IMR-90 (cell line): ENCODE data around the gene DCUN1D5. TPM values are rescaled to one million over a fixed set of nuclear protein-coding genes. Genes with fewer than 3 reads are reported as not detected.

Experiments used
- ATAC-seq: fragments of 200-7000 bp; cut with Tn5 transposase; 2 replicates; pipeline ENCODE4 v1.9.1; 2020; ENCODE audit warnings: low read depth, mild to moderate bottlenecking, moderate library complexity
- BruUV-seq: library from RNA; stranded (reverse); fragments of 400-500 nt; replicated peaks from 2 replicates; lab custom pipeline; 2021; lab: Mats Ljungman, UMichigan
- CTCF ChIA-PET: fragments of 300-600 bp; formaldehyde crosslinking; extraction: SDS; loops from one replicate; lab custom pipeline; 2021; ENCODE audit warnings: antibody characterized with exemption; lab: Yijun Ruan, JAX
- POLR2A ChIA-PET: fragments of 300-600 bp; sonication (Branson Sonifier 250); formaldehyde crosslinking; loops from one replicate; lab custom pipeline; 2022; ENCODE audit warnings: antibody characterized with exemption; ENCODE audit not compliant: unreplicated experiment; lab: Charles Lee
- DNase-seq: peaks from one replicate; pipeline ENCODE4 v3.0.0; 2013
- H2AFZ ChIP-seq: replicated peaks from 2 replicates; pipeline ENCODE3; 2013; ENCODE audit warnings: low read length, mild to moderate bottlenecking; ENCODE audit not compliant: poor library complexity
- H2AK5ac ChIP-seq: 2 replicates; pipeline ENCODE4 v1.6.1; 2013; ENCODE audit warnings: low read depth, low read length, inconsistent platforms
- H2AK9ac ChIP-seq: replicated peaks from 2 replicates; pipeline ENCODE3; 2013; ENCODE audit warnings: mild to moderate bottlenecking, low read depth, low read length, moderate library complexity; ENCODE audit not compliant: poor library complexity
- H2BK120ac ChIP-seq: 2 replicates; pipeline ENCODE4 v1.6.1; 2013; ENCODE audit warnings: low read depth, low read length, inconsistent platforms
- H2BK15ac ChIP-seq: 3 replicates; pipeline ENCODE4 v1.6.1; 2013; ENCODE audit warnings: low read depth, low read length, inconsistent platforms
- H2BK20ac ChIP-seq: 2 replicates; pipeline ENCODE4 v1.6.1; 2013; ENCODE audit warnings: low read depth, mild to moderate bottlenecking, inconsistent platforms, low read length, moderate library complexity
- H2BK5ac ChIP-seq: 2 replicates; pipeline ENCODE4 v1.6.1; 2013; ENCODE audit warnings: mild to moderate bottlenecking, low read depth, low read length, inconsistent platforms; ENCODE audit not compliant: poor library complexity, severe bottlenecking
- H3K14ac ChIP-seq: replicated peaks from 2 replicates; pipeline ENCODE4 v1.6.1; 2013; ENCODE audit warnings: low read depth, low read length, inconsistent platforms
- H3K18ac ChIP-seq: 2 replicates; pipeline ENCODE4 v1.6.1; 2013; ENCODE audit warnings: low read depth, low read length, control low read depth
- H3K23ac ChIP-seq: 2 replicates; pipeline ENCODE4 v1.6.1; 2013; ENCODE audit warnings: low read depth, low read length, inconsistent platforms
- H3K27ac ChIP-seq: 2 replicates; pipeline ENCODE4 v1.5.1; 2013; ENCODE audit warnings: mild to moderate bottlenecking, control low read depth, low read length; ENCODE audit not compliant: insufficient read depth
- H3K27me3 ChIP-seq: 2 replicates; pipeline ENCODE4 v1.6.1; 2013; ENCODE audit warnings: low read length; ENCODE audit not compliant: control insufficient read depth, insufficient read depth
- H3K36me3 ChIP-seq: 2 replicates; pipeline ENCODE4 v1.6.1; 2013; ENCODE audit warnings: low read length, mixed read lengths; ENCODE audit not compliant: control insufficient read depth, insufficient read depth
- H3K4ac ChIP-seq: 2 replicates; pipeline ENCODE4 v1.6.1; 2013; ENCODE audit warnings: low read depth, low read length, inconsistent platforms
- H3K4me1 ChIP-seq: 2 replicates; pipeline ENCODE4 v1.6.1; 2013; ENCODE audit warnings: low read length, mixed read lengths; ENCODE audit not compliant: control insufficient read depth, insufficient read depth
- H3K4me2 ChIP-seq: 2 replicates; pipeline ENCODE4 v1.6.1; 2013; ENCODE audit warnings: low read depth, mild to moderate bottlenecking, control low read depth, low read length, moderate library complexity
- H3K4me3 ChIP-seq: 2 replicates; pipeline ENCODE4 v1.5.1; 2013; ENCODE audit warnings: low read depth, mild to moderate bottlenecking, control low read depth, low read length, moderate library complexity; ENCODE audit not compliant: insufficient read depth
- H3K56ac ChIP-seq: 2 replicates; pipeline ENCODE4 v1.6.1; 2013; ENCODE audit warnings: low read length, inconsistent platforms; ENCODE audit not compliant: insufficient read depth; ENCODE audit errors: extremely low read depth
- H3K79me1 ChIP-seq, 2 experiments: 2 replicates each; pipeline ENCODE4 v1.6.1; 2013; ENCODE audit warnings: low read length in 2 of 2, inconsistent platforms in 1 of 2, low read depth in 1 of 2
- H3K9ac ChIP-seq: 2 replicates; pipeline ENCODE4 v1.6.1; 2013; ENCODE audit warnings: low read depth, low read length, control low read depth
- H3K9me1 ChIP-seq: 2 replicates; pipeline ENCODE4 v1.6.1; 2013; ENCODE audit warnings: low read length, inconsistent platforms; ENCODE audit not compliant: insufficient read depth
- H3K9me3 ChIP-seq: 2 replicates; pipeline ENCODE4 v1.6.1; 2013; ENCODE audit warnings: low read length; ENCODE audit not compliant: control insufficient read depth, insufficient read depth
- H4K20me1 ChIP-seq: 2 replicates; pipeline ENCODE4 v1.6.1; 2013; ENCODE audit warnings: low read length, inconsistent platforms; ENCODE audit not compliant: insufficient read depth
- H4K5ac ChIP-seq: 2 replicates; pipeline ENCODE4 v1.6.1; 2013; ENCODE audit warnings: mild to moderate bottlenecking, low read depth, low read length, control low read depth
- H4K8ac ChIP-seq, 2 experiments: 2 replicates each; pipeline ENCODE4 v1.6.1; 2013; ENCODE audit warnings: low read depth in 2 of 2, low read length in 2 of 2, control low read depth in 1 of 2, inconsistent platforms in 1 of 2
- H4K91ac ChIP-seq: 2 replicates; pipeline ENCODE4 v1.6.1; 2013; ENCODE audit warnings: low read depth, low read length, inconsistent platforms; ENCODE audit not compliant: insufficient read depth
- CEBPB ChIP-seq: IDR thresholded peaks from 2 replicates; pipeline ENCODE4 v1.6.1; 2012; ENCODE audit warnings: low read depth, low read length, improper control_type of control experiment
- CHD1 ChIP-seq: IDR thresholded peaks from 2 replicates; pipeline ENCODE4 v1.6.1; 2012; ENCODE audit warnings: low read depth, low read length, improper control_type of control experiment
- MAZ ChIP-seq: IDR thresholded peaks from 2 replicates; pipeline ENCODE4 v1.6.1; 2012; ENCODE audit warnings: low read depth, mild to moderate bottlenecking, low read length, improper control_type of control experiment, moderate library complexity, borderline replicate concordance
- NFE2L2 ChIP-seq: fragments of 150-350 bp; IDR thresholded peaks from 2 replicates; pipeline ENCODE4 v1.6.1; 2016; ENCODE audit warnings: low read depth, mild to moderate bottlenecking, low read length
- POLR2A ChIP-seq: IDR thresholded peaks from 2 replicates; pipeline ENCODE4 v1.6.1; 2012; ENCODE audit warnings: mild to moderate bottlenecking, low read depth, low read length
- RFX5 ChIP-seq: IDR thresholded peaks from 2 replicates; pipeline ENCODE4 v1.8.0; 2012; ENCODE audit warnings: low read depth, mild to moderate bottlenecking, low read length, moderate library complexity
- SMC3 ChIP-seq: fragments of 150-350 bp; IDR thresholded peaks from 2 replicates; pipeline ENCODE4 v1.6.1; 2016; ENCODE audit warnings: low read depth, mild to moderate bottlenecking, antibody characterized with exemption, low read length, moderate library complexity
- WGBS, 2 experiments: methylation state at CpG; one replicate each; pipeline versions ENCODE4 v1.1.5 to v1.1.7; 2013; ENCODE audit warnings: missing lambda C conversion rate in 2 of 2; ENCODE audit not compliant: insufficient read length in 1 of 2; ENCODE audit errors: extremely low coverage in 2 of 2; 5-methylcytosine and 5-hydroxymethylcytosine counted together
- dilution Hi-C: fragments of 300-500 bp; cut with HindIII; formaldehyde crosslinking; loops from one replicate; pipeline ENCODE4 v1.14.3; 2018; ENCODE audit warnings: low sequenced_read_pairs; ENCODE audit not compliant: unreplicated experiment
- in situ Hi-C: fragments of 300-500 bp; cut with MboI; formaldehyde crosslinking; loops from 3 replicates; pipeline ENCODE4 v1.14.3; 2019; ENCODE audit warnings: low sequenced_read_pairs, inconsistent platforms, mixed read lengths
- intact Hi-C: fragments of 100-400 bp; cut with micrococcal nuclease; formaldehyde crosslinking; loops from 2 replicates; pipeline ENCODE4 v1.10.0; 2022
- polyA plus RNA-seq, 3 experiments: library from polyadenylated mRNA; depleted of rRNA; stranded (reverse); fragments of >200 nt; gene quantifications; 2 replicates each; pipeline ENCODE4 v1.2.3, GENCODE V29; 2012; ENCODE audit warnings: low replicate concordance in 1 of 3
- total RNA-seq: library from RNA; depleted of rRNA; stranded (reverse); fragments of >200 nt; gene quantifications from 2 replicates; pipeline ENCODE4 v1.2.3, GENCODE V29; 2012
- TF ChIP-seq, protein P1 (sequence below): fragments of 150-350 bp; IDR thresholded peaks from 2 replicates; pipeline ENCODE4 v1.6.1; 2017; ENCODE audit warnings: mild to moderate bottlenecking, antibody characterized with exemption, low read length, low read depth
- TF ChIP-seq, protein P2 (sequence below): fragments of 150-350 bp; IDR thresholded peaks from 2 replicates; pipeline ENCODE4 v1.6.1; 2016; ENCODE audit warnings: low read depth, mild to moderate bottlenecking, low read length, moderate library complexity, borderline replicate concordance
- TF ChIP-seq, protein P3 (sequence below): conservative IDR thresholded peaks from 2 replicates; pipeline ENCODE4 v1.5.1; 2012; ENCODE audit warnings: mild to moderate bottlenecking, low read depth, low read length, improper control_type of control experiment

The DCUN1D5 gene
- total and polyA plus RNA-seq, 2 of the 4 experiments (the other 2 are of a cell fraction) = 47.8 to 58.3 TPM

DNA sequence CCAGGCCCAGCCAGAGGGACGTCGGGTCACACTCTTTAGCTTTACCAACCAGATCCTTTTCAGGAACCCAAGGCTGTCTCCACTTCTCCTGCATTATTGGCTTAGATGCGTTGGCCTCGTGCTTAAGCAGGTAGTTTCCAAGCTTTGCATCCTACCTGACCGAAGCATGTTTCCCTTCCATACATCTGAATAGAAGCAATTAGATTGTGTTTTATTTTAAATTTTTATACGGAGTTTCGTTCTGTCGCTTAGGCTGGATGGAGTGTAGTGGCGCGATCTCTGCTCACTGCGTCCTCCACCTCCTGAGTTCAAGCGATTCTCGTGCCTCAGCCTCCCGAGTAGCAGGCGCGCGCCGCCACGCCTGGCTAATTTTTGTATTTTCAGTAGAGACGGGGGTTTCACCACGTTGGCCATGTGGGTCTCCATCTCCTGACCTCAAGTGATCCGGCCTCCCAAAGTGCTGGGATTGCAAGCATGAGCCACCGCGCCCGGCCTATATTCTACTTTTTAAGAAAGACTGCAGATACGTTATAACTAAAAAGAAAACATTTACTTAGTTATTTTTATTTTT is 17.9 kb upstream of the DCUN1D5 start (continued):
- TF ChIP-seq NFE2L2 = no peak

DNA sequence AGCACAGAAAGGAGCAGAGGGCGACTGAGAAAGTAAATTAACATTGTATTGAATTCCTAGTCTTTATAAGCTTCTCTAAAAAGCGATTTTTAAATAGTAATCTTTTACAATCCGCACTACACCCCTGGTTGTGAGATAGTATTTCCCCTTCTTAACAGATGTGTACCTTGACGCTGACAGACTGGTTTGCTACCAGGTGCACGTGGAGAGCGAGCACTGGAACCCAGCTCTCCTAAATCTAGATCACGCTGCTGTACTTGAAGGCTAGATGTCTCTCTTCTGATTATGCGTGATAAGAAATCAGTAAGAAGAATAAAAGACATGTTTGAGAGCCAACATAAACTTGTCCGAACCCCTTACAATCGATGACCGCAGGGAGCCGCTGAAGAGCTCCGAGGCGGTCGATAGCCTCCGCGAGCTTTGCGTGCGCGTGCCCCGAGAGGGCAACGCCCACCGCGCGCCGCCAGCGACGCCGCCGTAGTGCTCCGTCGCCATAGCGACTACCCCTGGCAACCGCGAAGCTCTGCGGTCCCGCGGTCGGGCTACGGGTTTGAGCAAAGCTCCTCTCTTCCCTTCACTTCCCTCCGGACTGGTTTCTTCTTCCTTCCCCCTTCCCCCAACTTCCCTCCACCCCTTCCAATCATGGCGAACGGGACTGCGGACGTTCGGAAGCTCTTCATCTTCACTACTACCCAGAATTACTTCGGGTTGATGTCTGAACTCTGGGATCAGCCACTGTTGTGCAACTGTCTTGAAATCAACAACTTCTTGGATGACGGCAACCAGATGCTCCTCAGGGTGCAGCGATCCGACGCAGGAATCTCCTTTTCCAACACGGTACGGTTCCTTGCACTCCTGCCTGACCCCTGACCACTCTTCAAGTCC is 17.2 kb upstream of the DCUN1D5 start, which contains the start of gene DYNC2H1:
Gene DYNC2H1 (plus strand): TSS at position 494 of the 885 bp plus-strand sequence. CDS start 149 bp downstream, at position 643.
- ATAC-seq (peak; percentile 94), DNase-seq (peak; percentile 91)
- peaks cover 5 to 10% of the 10 kb centered on the region in 2 experiments; a peak in 2 of 4 replicates for H3K79me1 ChIP-seq
- BruUV-seq = no TSS peak
- peak within 1 kb of the TSS; percentile 93 for H3K9ac ChIP-seq
- peak within 1 kb of the TSS; percentile 99 for H3K14ac ChIP-seq
- peak within 1 kb of the TSS; percentile 68 for H4K91ac ChIP-seq
- H3K4me2 ChIP-seq = peak within 1 kb of the TSS; percentile 94
- H3K18ac ChIP-seq = peak within 1 kb of the TSS; percentile 62
- H4K5ac ChIP-seq = peak within 1 kb of the TSS; percentile 73
- no peaks in the 10 kb centered on the region for H3K36me3 ChIP-seq
- peak within 1 kb of the TSS; percentile 50; the same call in 1 of the 3 replicates for H2BK15ac ChIP-seq
- H3K56ac ChIP-seq = peak within 1 kb of the TSS; percentile 92
- H2BK5ac ChIP-seq = peak within 1 kb of the TSS; percentile 41
- intact Hi-C loops (loop anchor here (5.0 kb wide), 1 partner anchor 493 kb away; no protein-coding TSS in a partner anchor), in situ Hi-C loops (no loop called here), dilution Hi-C loops (no loop called here)
- ChIA-PET POLR2A (no interaction called here), CTCF (interaction anchor here (0.5 to 1.3 kb wide), 14 partner anchors 8 to 770 kb away, joined by 3 to 10 read pairs (median 3); partner anchors contain the start of gene DCUN1D5)
- peak within 1 kb of the TSS; percentile 19 for H2AK9ac ChIP-seq
- no peaks in the 10 kb centered on the region for H3K9me3 ChIP-seq
- H3K4me3 ChIP-seq = peak within 1 kb of the TSS; percentile 71
- peak within 1 kb of the TSS; percentile 95 for H3K4ac ChIP-seq
- H3K9me1 ChIP-seq = no peaks in the 10 kb centered on the region
- no peak within 1 kb of the TSS for H2AK5ac ChIP-seq
- H3K4me1 ChIP-seq = no peaks in the 10 kb centered on the region
- peak within 1 kb of the TSS; percentile 96 for H2AFZ ChIP-seq
- H3K27me3 ChIP-seq = peaks cover 4% of the 10 kb centered on the region; the same call in 1 of the 2 replicates
- no peaks in the 10 kb centered on the region for H4K20me1 ChIP-seq
- peak within 1 kb of the TSS; percentile 77; the same call in 1 of the 2 replicates for H2BK20ac ChIP-seq
- peak within 1 kb of the TSS; percentile 50 to 99 for H4K8ac ChIP-seq
- peak within 1 kb of the TSS; percentile 91 for H2BK120ac ChIP-seq
- whole genome bisulfite sequencing, 2 experiments = 0% methylated on average over 2 of the region's 53 CpGs; no CpG with 5 or more reads in 1 of the 2 experiments
- H3K23ac ChIP-seq = peak within 1 kb of the TSS; percentile 84
- H3K27ac ChIP-seq = peak within 1 kb of the TSS; percentile 79
- TF ChIP-seq, protein P1, sequence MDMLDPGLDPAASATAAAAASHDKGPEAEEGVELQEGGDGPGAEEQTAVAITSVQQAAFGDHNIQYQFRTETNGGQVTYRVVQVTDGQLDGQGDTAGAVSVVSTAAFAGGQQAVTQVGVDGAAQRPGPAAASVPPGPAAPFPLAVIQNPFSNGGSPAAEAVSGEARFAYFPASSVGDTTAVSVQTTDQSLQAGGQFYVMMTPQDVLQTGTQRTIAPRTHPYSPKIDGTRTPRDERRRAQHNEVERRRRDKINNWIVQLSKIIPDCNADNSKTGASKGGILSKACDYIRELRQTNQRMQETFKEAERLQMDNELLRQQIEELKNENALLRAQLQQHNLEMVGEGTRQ = 0 out of 2 replicates have a peak, but pooled peaks have one; percentile 33
- peak; percentile 98 for TF ChIP-seq CEBPB
- TF ChIP-seq, protein P2, sequence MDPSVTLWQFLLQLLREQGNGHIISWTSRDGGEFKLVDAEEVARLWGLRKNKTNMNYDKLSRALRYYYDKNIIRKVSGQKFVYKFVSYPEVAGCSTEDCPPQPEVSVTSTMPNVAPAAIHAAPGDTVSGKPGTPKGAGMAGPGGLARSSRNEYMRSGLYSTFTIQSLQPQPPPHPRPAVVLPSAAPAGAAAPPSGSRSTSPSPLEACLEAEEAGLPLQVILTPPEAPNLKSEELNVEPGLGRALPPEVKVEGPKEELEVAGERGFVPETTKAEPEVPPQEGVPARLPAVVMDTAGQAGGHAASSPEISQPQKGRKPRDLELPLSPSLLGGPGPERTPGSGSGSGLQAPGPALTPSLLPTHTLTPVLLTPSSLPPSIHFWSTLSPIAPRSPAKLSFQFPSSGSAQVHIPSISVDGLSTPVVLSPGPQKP = no peak
- no peak for TF ChIP-seq RFX5
- TF ChIP-seq CHD1 = no peak
- no peak for TF ChIP-seq MAZ
- TF ChIP-seq, protein P3, sequence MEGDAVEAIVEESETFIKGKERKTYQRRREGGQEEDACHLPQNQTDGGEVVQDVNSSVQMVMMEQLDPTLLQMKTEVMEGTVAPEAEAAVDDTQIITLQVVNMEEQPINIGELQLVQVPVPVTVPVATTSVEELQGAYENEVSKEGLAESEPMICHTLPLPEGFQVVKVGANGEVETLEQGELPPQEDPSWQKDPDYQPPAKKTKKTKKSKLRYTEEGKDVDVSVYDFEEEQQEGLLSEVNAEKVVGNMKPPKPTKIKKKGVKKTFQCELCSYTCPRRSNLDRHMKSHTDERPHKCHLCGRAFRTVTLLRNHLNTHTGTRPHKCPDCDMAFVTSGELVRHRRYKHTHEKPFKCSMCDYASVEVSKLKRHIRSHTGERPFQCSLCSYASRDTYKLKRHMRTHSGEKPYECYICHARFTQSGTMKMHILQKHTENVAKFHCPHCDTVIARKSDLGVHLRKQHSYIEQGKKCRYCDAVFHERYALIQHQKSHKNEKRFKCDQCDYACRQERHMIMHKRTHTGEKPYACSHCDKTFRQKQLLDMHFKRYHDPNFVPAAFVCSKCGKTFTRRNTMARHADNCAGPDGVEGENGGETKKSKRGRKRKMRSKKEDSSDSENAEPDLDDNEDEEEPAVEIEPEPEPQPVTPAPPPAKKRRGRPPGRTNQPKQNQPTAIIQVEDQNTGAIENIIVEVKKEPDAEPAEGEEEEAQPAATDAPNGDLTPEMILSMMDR = peak; percentile 59
- peak; percentile 38 for TF ChIP-seq SMC3
- no peak for TF ChIP-seq POLR2A
